ENCODE measurements around the gene WNT2.

Gene WNT2

DNA sequence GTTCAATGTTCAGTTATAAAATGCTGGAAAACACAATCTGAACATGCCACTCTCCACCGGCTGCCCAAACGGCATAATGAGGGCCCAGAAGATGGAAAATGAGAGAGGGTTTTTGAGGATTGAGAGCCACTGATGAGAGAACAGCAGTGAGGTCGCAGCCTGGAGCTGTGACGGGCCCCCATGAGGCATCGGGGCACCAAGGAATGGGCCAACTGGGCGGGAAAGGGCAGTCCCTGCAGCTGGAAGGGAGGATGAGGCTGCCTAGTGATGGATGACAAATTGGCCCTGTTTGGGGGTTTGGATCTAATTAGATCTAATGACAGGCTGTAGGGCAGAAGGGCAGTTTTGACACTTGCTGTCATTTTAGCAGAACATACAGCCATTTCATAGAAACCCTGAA lies 39.1 kb downstream of the WNT2 start:
- Histone ChIP-seq H3K27ac (ENCODE audit: insufficient read depth in 1 of 2, low read depth in 1 of 2, low read length in 2 of 2, poor library complexity in 1 of 2, severe bottlenecking in 2 of 2) (no peak overlapping the region), H3K36me3 (ENCODE audit: control insufficient read depth in 4 of 4, insufficient read depth in 4 of 4, low read length in 3 of 4) (no peaks in the 10 kb centered on the region), H3K4me3 (ENCODE audit: control insufficient read depth in 1 of 7, extremely low read depth in 1 of 7, insufficient read depth in 4 of 7, low read depth in 2 of 7, low read length in 6 of 7) (no peak overlapping the region), H3K4me1 (ENCODE audit: control extremely low read depth in 1 of 4, control insufficient read depth in 4 of 4, insufficient read depth in 4 of 4, low read length in 3 of 4) (no peaks in the 10 kb centered on the region), H3K27me3 (replicated peaks in 2 of 5; ENCODE audit: control insufficient read depth in 4 of 5, insufficient read depth in 5 of 5, low read length in 4 of 5) (peaks cover 0 to 2% (median 0%) of the 10 kb centered on the region in 5 experiments), H3K9me3 (ENCODE audit: control extremely low read depth in 1 of 5, control insufficient read depth in 4 of 5, insufficient read depth in 2 of 5, low read depth in 1 of 5, low read length in 4 of 5) (no peaks in the 10 kb centered on the region)
- POLR2A ChIA-PET, result no interaction called here
- CTCF ChIA-PET, result no interaction called here
- no peak for DNase-seq
- 98% methylated on average over 6 of the region's 6 CpGs for WGBS (ENCODE audit: insufficient coverage)

DNA sequence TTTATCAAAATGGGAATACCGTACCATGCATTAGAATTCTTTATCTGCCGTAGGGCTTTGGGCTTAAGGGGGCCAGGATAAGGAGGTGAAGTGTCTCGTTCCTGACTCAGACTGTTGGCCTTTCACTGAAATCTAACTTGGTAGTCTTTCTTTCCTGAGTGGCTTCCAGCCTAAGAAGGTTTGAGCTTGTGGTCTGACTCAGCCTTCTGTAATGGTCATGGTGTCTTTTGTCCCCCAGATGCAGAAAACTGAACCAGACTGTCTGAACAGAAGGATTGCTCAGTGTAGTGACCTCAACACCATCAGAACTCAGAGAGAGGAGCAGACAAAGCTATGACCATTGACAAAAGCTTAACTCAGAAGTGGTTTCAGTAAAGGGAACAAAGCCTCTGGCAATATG lies 39.5 kb downstream of the WNT2 start:
- no peaks in the 10 kb centered on the region for H3K36me3 ChIP-seq (ENCODE audit: control insufficient read depth in 4 of 4, insufficient read depth in 4 of 4, low read length in 3 of 4)
- POLR2A ChIA-PET, result no interaction called here
- no peaks in the 10 kb centered on the region for H3K4me1 ChIP-seq (ENCODE audit: control extremely low read depth in 1 of 4, control insufficient read depth in 4 of 4, insufficient read depth in 4 of 4, low read length in 3 of 4)
- no peak overlapping the region for H3K4me3 ChIP-seq (ENCODE audit: control insufficient read depth in 1 of 7, extremely low read depth in 1 of 7, insufficient read depth in 4 of 7, low read depth in 2 of 7, low read length in 6 of 7)
- H3K27ac ChIP-seq (ENCODE audit: insufficient read depth in 1 of 2, low read depth in 1 of 2, low read length in 2 of 2, poor library complexity in 1 of 2, severe bottlenecking in 2 of 2), result no peak overlapping the region
- DNase-seq, result no peak
- WGBS (ENCODE audit: insufficient coverage), result 95% methylated on average over 3 of the region's 3 CpGs
- peaks cover 0 to 2% (median 0%) of the 10 kb centered on the region in 5 experiments for H3K27me3 ChIP-seq (replicated peaks in 2 of 5; ENCODE audit: control insufficient read depth in 4 of 5, insufficient read depth in 5 of 5, low read length in 4 of 5)
- CTCF ChIA-PET, result no interaction called here
- no peaks in the 10 kb centered on the region for H3K9me3 ChIP-seq (ENCODE audit: control extremely low read depth in 1 of 5, control insufficient read depth in 4 of 5, insufficient read depth in 2 of 5, low read depth in 1 of 5, low read length in 4 of 5)

DNA sequence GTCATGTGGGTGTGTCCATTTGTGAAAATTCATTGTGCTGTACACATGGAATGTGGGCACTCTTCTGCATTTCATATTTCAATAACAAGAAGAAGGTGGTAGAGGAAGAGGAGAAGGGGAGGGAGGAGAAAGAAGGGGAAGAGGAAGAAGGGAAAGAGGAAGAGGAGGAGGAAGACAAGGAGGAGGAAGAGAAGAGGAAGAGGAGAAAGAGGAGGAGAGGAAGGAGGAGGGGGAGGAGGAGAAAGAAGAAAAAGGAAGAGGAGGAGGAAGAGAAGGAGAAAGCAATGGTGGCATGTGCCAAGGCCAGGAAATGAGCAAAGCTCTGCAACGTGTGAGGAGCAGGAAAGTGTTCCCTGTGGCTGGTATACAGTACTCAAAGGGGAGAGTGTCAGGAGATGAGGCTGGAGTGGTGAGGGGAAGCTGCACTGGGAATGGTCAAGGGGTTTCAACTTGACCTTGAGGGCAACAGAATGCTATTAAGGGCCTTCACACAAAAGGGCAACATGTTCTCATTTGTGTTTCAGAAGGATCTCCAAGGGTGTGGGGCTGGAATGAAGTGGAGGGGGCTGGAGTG lies 40.5 kb downstream of the WNT2 start:
- Histone ChIP-seq H3K27ac (ENCODE audit: insufficient read depth in 1 of 2, low read depth in 1 of 2, low read length in 2 of 2, poor library complexity in 1 of 2, severe bottlenecking in 2 of 2) (no peak overlapping the region), H3K4me1 (ENCODE audit: control extremely low read depth in 1 of 4, control insufficient read depth in 4 of 4, insufficient read depth in 4 of 4, low read length in 3 of 4) (no peaks in the 10 kb centered on the region), H3K27me3 (replicated peaks in 2 of 5; ENCODE audit: control insufficient read depth in 4 of 5, insufficient read depth in 5 of 5, low read length in 4 of 5) (peaks cover 0 to under 1% (median 0%) of the 10 kb centered on the region in 5 experiments), H3K36me3 (ENCODE audit: control insufficient read depth in 4 of 4, insufficient read depth in 4 of 4, low read length in 3 of 4) (no peaks in the 10 kb centered on the region), H3K4me3 (ENCODE audit: control insufficient read depth in 1 of 7, extremely low read depth in 1 of 7, insufficient read depth in 4 of 7, low read depth in 2 of 7, low read length in 6 of 7) (no peak overlapping the region), H3K9me3 (ENCODE audit: control extremely low read depth in 1 of 5, control insufficient read depth in 4 of 5, insufficient read depth in 2 of 5, low read depth in 1 of 5, low read length in 4 of 5) (no peaks in the 10 kb centered on the region)
- no peak for DNase-seq
- CTCF ChIA-PET, result no interaction called here
- POLR2A ChIA-PET, result no interaction called here
- WGBS (ENCODE audit: insufficient coverage), result 15% methylated on average over 1 of the region's 1 CpG

DNA sequence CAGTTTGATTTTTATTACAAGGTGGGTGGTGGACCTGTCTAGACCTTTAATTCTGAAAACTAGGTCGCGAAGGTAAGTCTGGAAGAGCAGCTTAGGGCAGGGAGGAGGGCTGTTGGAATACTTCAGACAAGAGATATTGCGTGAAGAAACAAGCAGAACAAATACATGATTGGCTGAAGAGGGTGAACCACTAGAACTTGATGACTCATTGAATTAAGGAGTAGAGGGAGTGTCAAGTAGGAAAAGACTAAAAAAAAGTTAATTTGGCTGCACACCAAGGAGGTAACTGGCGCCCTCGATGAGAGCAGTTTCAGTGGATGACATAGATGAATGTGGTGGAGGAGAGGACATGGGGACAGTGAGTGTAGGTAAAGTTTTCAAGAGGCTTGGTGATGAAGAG lies 41.3 kb downstream of the WNT2 start:
- CTCF ChIA-PET, result no interaction called here
- no peak for DNase-seq
- 94% methylated on average over 5 of the region's 5 CpGs for WGBS (ENCODE audit: insufficient coverage)

DNA sequence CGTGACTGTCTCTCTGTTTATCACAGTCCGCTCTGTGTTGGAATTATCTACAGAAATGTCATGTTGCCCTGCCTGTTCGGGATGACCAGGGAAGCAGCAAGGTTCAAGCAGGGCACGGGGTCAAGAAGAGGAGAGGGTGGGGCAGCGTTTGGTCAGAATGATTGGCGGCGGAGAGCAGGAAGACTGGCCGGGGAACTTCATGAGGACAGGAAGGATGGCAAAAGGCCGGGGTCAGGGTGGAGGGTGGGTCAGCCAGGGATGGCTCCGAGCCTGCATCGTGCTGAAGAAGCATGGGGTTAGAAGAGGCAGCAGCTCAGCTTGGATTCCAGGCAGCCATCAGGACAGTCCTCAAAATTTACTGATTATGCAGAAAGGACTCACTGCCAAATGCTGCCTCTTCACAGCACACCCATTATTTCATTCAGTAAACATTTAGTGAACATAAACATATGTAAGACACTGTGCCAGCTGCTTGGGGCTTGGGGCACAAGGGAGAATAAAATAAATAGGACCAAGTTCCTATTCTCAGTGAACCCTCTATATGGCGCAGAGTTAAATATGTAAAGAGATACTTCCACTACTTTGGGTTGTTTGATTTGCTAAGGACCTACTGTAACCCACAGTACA lies 42.8 kb downstream of the WNT2 start:
- Histone ChIP-seq H3K4me3 (ENCODE audit: control insufficient read depth in 1 of 7, extremely low read depth in 1 of 7, insufficient read depth in 4 of 7, low read depth in 2 of 7, low read length in 6 of 7) (no peak overlapping the region), H3K27me3 (replicated peaks in 2 of 5; ENCODE audit: control insufficient read depth in 4 of 5, insufficient read depth in 5 of 5, low read length in 4 of 5) (peaks cover 0 to 2% (median 0%) of the 10 kb centered on the region in 5 experiments), H3K36me3 (ENCODE audit: control insufficient read depth in 4 of 4, insufficient read depth in 4 of 4, low read length in 3 of 4) (no peaks in the 10 kb centered on the region), H3K27ac (ENCODE audit: insufficient read depth in 1 of 2, low read depth in 1 of 2, low read length in 2 of 2, poor library complexity in 1 of 2, severe bottlenecking in 2 of 2) (no peak overlapping the region), H3K4me1 (ENCODE audit: control extremely low read depth in 1 of 4, control insufficient read depth in 4 of 4, insufficient read depth in 4 of 4, low read length in 3 of 4) (no peaks in the 10 kb centered on the region), H3K9me3 (ENCODE audit: control extremely low read depth in 1 of 5, control insufficient read depth in 4 of 5, insufficient read depth in 2 of 5, low read depth in 1 of 5, low read length in 4 of 5) (no peaks in the 10 kb centered on the region)
- 91% methylated on average over 12 of the region's 12 CpGs for WGBS (ENCODE audit: insufficient coverage)
- ChIA-PET CTCF (no interaction called here), POLR2A (no interaction called here)
- DNase-seq, result no peak

More for the DNA sequence above, 41.3 kb downstream of the WNT2 start:
- Histone ChIP-seq H3K9me3 (ENCODE audit: control extremely low read depth in 1 of 5, control insufficient read depth in 4 of 5, insufficient read depth in 2 of 5, low read depth in 1 of 5, low read length in 4 of 5) (no peaks in the 10 kb centered on the region), H3K27ac (ENCODE audit: insufficient read depth in 1 of 2, low read depth in 1 of 2, low read length in 2 of 2, poor library complexity in 1 of 2, severe bottlenecking in 2 of 2) (no peak overlapping the region), H3K27me3 (replicated peaks in 2 of 5; ENCODE audit: control insufficient read depth in 4 of 5, insufficient read depth in 5 of 5, low read length in 4 of 5) (no peaks in the 10 kb centered on the region), H3K36me3 (ENCODE audit: control insufficient read depth in 4 of 4, insufficient read depth in 4 of 4, low read length in 3 of 4) (no peaks in the 10 kb centered on the region), H3K4me3 (ENCODE audit: control insufficient read depth in 1 of 7, extremely low read depth in 1 of 7, insufficient read depth in 4 of 7, low read depth in 2 of 7, low read length in 6 of 7) (no peak overlapping the region), H3K4me1 (ENCODE audit: control extremely low read depth in 1 of 4, control insufficient read depth in 4 of 4, insufficient read depth in 4 of 4, low read length in 3 of 4) (no peaks in the 10 kb centered on the region)
- POLR2A ChIA-PET, result no interaction called here

DNA sequence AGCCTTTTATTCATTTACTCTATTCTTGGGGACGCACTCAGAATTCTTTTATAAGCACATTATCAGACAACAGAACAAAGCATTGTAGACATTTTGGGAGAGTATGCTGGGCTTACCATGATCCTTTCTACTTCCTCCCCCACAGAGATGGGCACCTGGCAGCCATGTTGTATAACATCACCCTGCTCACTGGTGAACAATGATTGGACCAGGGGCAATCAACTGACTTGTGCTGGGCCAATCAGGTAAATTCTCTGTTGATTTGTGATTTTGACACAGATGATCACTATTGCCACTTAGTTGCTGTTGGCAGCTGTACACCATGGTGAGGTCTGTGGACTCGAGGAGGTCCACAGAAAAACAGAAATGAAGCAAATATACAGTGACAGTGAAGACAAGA lies 43.7 kb downstream of the WNT2 start:
- H3K9me3 ChIP-seq (ENCODE audit: control extremely low read depth in 1 of 5, control insufficient read depth in 4 of 5, insufficient read depth in 2 of 5, low read depth in 1 of 5, low read length in 4 of 5), result no peaks in the 10 kb centered on the region
- H3K27ac ChIP-seq (ENCODE audit: insufficient read depth in 1 of 2, low read depth in 1 of 2, low read length in 2 of 2, poor library complexity in 1 of 2, severe bottlenecking in 2 of 2), result no peak overlapping the region
- ChIA-PET CTCF (no interaction called here), POLR2A (no interaction called here)
- DNase-seq, result no peak
- no peak overlapping the region for H3K4me3 ChIP-seq (ENCODE audit: control insufficient read depth in 1 of 7, extremely low read depth in 1 of 7, insufficient read depth in 4 of 7, low read depth in 2 of 7, low read length in 6 of 7)
- H3K4me1 ChIP-seq (ENCODE audit: control extremely low read depth in 1 of 4, control insufficient read depth in 4 of 4, insufficient read depth in 4 of 4, low read length in 3 of 4), result no peaks in the 10 kb centered on the region
- H3K36me3 ChIP-seq (ENCODE audit: control insufficient read depth in 4 of 4, insufficient read depth in 4 of 4, low read length in 3 of 4), result no peaks in the 10 kb centered on the region
- H3K27me3 ChIP-seq (replicated peaks in 2 of 5; ENCODE audit: control insufficient read depth in 4 of 5, insufficient read depth in 5 of 5, low read length in 4 of 5), result peaks cover 0 to 2% (median 0%) of the 10 kb centered on the region in 5 experiments
- 91% methylated on average over 1 of the region's 2 CpGs for WGBS (ENCODE audit: insufficient coverage)

DNA sequence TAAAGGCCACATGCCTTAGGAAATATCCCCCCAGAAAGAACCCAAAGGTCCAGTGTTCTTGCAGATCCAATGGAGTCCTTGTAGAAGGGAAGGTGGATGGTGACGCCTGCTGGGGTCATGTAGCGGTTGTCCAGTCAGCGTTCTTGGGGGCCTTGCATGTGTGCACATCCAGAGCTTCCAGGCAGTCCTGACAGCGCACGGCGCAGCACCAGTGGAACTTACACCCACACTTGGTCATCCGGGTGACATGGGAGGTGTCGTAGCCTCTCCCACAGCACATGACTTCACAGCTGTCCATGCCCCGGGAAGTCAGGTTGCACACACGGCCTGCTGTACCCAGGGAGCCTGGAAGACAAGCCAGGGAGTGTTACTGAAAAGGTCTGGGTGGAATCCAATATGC lies 44.8 kb downstream of the WNT2 start:
- Histone ChIP-seq H3K4me3 (ENCODE audit: control insufficient read depth in 1 of 7, extremely low read depth in 1 of 7, insufficient read depth in 4 of 7, low read depth in 2 of 7, low read length in 6 of 7) (no peak overlapping the region), H3K27ac (ENCODE audit: insufficient read depth in 1 of 2, low read depth in 1 of 2, low read length in 2 of 2, poor library complexity in 1 of 2, severe bottlenecking in 2 of 2) (no peak overlapping the region), H3K27me3 (replicated peaks in 2 of 5; ENCODE audit: control insufficient read depth in 4 of 5, insufficient read depth in 5 of 5, low read length in 4 of 5) (peaks cover 0 to 3% (median 1%) of the 10 kb centered on the region in 5 experiments), H3K4me1 (ENCODE audit: control extremely low read depth in 1 of 4, control insufficient read depth in 4 of 4, insufficient read depth in 4 of 4, low read length in 3 of 4) (no peaks in the 10 kb centered on the region), H3K36me3 (ENCODE audit: control insufficient read depth in 4 of 4, insufficient read depth in 4 of 4, low read length in 3 of 4) (no peaks in the 10 kb centered on the region), H3K9me3 (ENCODE audit: control extremely low read depth in 1 of 5, control insufficient read depth in 4 of 5, insufficient read depth in 2 of 5, low read depth in 1 of 5, low read length in 4 of 5) (no peaks in the 10 kb centered on the region)
- CTCF ChIA-PET, result no interaction called here
- POLR2A ChIA-PET, result no interaction called here
- 94% methylated on average over 10 of the region's 10 CpGs for WGBS (ENCODE audit: insufficient coverage)
- no peak for DNase-seq

Data from common myeloid progenitor, CD34-positive (primary cell).